Activated gamma-delta T cell treated with Interleukin-2 at 50 U/mL for 16 hours (primary cell): ENCODE measurements around the gene LSM7.

Experiments used
- DNase-seq: peaks from one replicate; pipeline ENCODE4 v3.0.0-alpha.2; 2020

The LSM7 gene

DNA sequence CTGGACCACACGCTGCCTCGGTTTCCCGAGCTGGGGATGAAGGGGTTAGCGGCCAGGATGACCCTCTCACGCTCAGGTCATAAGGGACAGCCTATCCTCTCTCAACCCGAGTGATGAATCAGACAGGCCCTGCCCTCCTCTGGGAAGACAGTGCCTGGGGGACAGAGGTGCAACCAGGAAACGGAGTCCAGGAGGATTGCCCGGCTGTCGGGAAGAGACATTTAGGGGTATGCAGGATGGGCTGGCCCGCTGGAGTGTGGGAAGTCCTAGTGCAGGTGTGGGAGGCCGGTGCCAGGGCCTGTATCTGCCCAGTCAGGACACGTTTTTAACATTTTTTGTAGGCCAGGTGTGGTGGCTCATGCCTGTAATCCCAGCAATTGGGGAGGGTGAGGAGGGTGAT lies 8.3 kb downstream of the LSM7 start:
- no peak for DNase-seq

DNA sequence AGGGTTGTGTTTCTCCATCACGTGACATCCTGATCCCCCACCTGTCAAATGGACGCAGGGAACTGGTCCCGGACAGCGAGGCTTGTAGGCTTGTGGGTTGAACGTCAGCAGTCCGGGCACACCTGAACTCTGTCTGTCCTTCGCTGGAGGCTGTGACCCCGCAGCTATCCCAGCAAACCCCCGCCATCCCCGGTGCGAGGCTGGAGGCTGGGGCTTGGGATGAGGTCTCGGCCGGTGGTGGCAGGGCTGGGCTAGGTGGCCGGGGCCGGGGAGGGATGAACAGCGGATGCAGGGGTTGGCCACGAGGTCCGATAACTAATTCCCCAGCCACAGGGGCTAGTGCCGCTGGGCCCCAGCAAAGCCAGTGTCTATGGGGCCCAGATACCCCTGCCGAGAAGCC lies 8.8 kb downstream of the LSM7 start:
- DNase-seq: no peak

DNA sequence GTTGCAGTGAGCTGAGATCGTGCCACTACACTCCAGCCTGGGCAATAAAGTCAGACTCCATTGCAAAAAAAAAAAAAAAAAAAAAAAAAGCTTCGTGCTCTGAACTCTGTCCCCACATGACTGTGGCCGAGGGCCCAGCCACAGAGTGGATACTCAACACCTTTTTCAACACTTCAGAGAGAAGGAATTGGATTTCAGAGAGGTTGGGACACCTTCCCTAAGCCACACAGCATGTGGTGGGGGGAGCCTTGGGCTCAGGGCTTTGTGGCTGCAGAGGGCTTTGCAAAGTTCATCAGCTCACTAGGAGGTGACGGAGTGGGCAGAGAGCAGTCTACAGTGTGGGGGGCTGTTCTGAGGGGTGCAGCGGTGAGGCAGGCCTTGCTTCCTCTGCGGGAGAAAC lies 9.5 kb downstream of the LSM7 start:
- DNase-seq: no peak

DNA sequence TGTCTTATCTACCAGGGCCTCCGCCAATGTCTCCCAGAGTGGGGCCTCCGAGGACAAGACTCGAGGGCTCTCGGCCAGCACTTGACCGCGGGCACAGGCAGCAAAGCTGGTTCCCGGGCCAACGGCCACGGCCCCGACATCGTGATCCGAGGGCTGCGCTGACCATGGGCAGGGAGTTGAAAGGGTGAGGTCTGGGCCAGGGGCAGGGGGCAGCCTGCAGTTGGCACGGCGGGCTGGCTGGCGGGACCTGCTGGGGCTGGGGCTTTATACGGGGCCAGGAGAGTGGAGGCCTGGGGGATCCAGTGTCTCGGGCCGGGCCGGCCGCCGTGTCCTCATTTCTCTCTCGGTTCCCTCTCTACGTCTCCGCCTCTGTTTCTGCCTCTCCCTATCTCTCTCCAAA lies 10.6 kb downstream of the LSM7 start:
- DNase-seq: no peak

DNA sequence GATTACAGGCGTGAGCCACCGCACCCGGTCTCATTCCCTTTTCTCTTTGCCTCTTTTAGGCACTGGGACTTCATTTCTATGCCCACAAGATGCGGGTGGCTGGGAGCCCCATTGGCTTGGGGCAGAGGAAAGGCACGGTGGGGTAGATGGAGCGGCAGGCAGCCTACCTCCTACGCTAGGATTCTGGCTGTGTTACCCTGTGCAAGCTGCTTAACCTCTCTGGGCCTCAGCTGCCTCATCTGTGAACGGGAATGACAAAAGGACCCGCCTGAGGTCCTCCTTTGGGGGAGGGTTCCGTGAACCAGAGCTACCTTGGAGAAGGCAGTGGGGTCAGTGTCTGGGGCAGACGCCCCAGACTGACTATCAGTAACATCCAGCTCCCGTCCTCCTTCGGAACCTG lies 11.1 kb downstream of the LSM7 start:
- DNase-seq: no peak

DNA sequence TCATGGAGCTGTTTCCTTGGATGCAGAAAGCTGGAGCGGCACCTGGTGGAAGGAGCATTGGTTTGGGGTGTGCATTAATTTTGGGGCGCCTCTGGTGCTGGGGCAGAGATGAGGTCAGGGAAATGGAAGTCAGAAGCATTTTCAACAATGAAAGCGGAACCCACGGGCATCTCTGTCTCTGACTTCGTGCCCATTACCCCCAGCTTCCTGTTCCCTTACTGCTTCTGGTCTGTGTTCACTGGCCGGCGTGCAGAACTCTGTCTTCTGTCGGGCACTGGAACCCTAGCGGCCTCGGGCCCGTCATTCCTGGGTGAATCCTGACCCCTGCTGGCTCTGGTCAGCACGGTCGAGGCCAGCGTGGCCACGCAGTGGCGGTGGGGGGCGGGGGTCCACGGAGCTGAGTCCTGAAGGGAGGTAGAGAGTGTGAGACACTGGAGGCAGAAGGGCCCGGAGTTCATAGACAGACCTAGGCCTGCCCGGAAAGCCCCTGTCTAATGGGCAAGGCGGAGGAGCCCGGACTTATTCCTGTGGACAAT lies 12.5 kb downstream of the LSM7 start:
- peak; percentile 38 for DNase-seq

DNA sequence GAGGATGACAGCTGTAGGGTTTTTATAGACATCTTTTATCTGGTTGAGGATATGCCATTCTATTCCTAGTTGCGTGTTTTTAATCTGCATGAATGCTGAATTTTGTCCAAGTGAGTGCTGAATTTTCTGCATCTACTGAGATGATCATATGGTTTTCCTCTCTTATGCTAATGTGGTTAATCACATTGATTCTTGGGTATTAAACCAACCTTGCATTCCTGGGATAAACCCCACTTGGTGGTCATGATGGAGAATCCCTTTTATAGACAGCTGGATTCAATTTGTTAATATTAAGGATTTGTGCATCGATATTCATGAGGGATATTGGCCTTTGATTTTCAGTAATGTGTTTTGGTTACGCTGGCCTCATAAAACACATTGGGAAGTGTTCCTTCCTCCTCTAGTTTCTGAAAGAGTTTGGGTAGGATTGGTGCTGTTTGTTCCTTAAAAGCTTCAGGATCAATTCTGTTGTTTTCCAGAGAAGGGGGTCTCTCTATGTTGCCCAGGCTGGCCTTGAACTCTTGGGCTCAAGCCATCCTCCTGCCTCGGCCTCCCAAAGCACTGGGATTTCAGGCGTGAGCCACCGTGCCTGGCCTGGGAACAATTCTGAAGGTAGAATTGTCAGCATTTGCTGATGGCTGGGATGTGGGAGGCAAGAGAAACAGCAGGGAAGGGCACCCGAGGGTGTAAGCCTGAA lies 13.1 kb downstream of the LSM7 start:
- no peak for DNase-seq

DNA sequence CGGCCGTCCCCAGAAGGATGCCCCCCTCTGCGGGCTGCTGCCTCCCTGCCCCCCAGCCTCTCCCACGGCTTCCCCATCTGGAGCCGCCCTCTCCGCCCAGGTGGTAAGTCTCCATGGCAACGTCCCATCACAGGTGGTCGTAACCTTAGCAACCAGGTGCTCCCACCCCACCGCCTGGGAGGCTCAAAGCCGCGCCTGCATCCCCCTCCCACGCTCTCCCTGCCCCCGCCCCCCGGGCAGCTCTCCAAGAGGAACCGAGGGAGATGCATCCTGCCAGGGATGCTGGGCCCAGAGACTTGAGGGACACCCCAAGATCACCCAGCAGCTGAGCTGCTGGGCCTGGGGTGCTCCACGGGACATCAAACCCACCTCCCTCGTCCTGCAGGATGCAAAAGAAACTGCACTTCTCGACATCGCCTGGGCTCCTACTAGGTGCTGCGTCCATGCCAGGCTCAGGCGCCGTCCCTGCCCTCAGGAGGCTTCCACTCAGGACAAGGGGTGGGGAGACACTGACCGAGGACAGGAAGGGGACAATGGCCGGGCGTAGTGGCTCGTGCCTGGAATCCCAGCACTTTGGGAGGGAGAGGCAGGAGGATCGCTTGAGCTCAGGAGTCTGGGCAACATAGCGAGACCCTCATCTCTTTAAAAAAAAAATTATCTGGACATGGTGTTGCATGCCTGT lies 15.4 kb downstream of the LSM7 start:
- DNase-seq: no peak

DNA sequence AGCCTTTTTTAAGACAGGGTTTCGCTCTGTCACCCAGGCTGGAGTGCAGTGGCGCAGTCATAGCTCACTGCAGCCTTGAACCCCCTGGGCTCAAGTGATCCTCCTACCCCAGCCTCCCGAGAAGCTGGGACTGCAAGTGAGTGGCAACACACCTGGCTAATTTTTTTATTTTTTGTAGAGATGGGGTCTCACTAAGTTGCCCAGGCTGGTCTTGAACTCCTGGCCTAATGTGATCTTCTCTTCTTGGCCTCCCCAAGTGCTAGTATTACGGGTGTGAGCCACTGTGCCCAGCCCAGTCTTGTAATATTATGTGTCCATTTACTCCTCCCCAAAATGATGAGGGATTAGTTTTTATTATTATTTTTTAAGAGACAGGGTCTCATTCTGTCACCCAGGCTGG lies 17.3 kb downstream of the LSM7 start:
- DNase-seq: no peak

DNA sequence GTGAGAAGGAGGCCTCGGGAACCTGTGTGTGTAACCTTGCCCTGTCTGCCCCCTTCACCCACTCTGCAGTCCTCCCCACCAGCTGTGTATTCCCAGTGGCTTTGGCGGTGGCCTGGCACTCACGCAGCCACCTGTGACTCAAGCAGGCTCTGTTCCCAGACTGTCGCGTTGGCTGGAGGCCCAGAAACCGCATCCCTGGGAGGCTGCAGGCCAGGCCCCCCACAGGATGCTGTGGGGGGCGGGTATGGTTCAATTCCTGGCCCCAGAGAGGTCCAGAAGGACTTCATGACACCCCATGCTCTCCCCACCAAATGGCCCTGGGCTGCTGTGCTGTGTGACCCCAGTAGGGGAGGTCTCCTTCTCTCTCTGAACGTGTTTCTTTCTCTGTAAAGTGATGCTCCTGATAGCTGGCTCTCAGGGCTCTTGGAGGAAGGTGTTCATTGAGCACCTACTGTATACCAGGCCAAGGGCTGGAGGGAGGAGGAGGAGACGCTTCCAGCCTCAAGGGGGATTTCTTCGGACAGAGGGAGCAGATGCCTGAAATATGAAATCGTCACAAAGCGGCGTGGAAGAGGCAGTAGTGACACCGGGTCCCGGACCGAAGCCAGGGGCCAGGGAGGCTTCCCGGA lies 18.5 kb downstream of the LSM7 start:
- no peak for DNase-seq

DNA sequence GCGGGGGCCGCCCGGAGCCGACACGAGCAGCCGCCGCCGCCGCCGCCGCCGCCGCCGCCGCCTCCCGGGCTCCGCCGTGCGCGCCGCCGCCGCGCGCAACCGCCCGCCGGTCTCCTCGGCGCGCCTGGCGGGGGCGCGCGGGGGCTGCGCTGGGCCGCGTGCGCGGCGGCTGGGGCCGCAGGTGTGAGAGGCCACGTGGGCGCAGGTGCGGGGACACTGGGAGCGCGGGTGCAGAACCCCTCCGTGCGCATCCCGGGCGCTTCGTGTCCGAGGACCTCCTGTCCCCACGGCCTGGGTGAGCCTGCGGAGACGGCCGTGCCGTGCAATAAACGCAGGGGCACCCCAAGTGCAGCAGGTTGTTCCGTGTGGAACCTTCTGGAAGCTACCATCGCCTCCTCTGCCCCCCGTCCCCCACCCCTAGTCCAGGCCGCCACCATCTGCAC lies 20.3 kb downstream of the LSM7 start, which contains the start of gene LINGO3:
Gene LINGO3 (minus strand): TSS at position 41 of the 443 bp plus-strand sequence. CDS start 16,378 bp downstream, outside the sequence.
- no peak for DNase-seq

DNA sequence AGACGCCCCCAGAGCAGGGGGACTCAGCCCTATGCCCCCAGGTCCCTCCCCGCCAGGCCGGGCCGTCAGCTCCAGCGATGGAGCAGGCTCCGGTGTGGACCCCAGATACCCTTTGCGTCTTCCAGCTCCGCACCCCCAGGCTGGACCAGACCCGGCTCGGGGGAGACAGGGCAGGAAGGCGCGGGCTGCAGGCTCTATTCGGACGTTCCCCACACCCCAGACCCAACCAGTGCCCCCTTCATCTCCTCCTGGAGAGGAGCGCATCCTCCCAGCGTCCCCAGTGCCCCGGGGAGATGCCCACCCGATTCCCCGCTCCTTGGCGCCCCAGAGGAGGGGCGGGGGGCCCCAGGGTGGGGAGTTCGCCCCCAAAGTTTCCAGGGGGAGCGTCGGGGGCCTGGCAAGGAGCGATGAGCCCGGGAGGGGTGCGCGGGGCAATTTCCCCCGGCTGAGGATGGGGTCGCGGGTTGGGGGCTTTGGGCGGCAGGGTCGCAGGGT lies 20.8 kb downstream of the LSM7 start:
- no peak for DNase-seq

DNA sequence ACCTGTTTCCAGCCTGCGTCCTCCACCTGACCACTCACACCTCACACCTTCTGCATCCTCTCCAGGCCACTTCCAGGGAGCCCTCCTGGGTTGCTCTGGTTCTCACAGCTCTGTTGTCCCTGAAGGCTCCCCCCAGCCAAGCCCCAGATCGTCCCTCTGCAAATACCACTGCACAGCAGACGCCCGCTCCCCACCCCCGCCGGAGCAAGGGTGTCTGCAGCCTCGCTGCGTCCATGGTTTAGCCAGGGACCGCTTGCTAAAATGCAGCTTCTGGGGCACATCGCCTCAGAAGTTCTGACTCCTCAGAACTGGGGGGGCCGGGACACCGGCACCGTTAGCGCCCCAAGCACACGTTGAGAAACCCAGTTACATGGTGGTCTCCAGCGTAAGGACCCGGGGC lies 21.4 kb downstream of the LSM7 start:
- no peak for DNase-seq

DNA sequence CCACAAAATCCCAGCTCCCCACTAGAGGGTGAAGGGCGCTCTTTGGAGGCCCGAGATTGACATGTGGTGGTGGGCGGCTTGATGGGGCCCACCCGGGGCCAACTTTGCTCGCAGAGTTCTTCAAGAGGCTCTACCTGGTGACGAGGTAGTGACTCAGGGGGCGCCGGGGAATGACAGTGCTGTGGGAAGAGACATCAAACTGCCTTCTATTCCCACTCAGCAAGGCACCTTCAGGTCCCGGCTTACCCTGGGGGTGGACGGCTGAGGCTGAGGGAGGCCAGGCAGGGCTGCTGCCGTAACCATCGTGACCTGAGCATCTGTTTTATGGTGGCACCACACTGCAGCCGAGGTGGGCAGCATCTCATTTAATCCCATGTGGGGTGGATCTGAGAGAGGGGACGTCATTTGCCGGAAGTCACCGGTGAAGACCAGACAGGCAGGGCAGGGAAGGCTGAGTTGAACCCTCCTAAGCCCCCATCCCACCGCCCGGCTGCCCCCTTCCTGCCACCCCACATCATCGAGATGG lies 22.0 kb downstream of the LSM7 start:
- DNase-seq: no peak

DNA sequence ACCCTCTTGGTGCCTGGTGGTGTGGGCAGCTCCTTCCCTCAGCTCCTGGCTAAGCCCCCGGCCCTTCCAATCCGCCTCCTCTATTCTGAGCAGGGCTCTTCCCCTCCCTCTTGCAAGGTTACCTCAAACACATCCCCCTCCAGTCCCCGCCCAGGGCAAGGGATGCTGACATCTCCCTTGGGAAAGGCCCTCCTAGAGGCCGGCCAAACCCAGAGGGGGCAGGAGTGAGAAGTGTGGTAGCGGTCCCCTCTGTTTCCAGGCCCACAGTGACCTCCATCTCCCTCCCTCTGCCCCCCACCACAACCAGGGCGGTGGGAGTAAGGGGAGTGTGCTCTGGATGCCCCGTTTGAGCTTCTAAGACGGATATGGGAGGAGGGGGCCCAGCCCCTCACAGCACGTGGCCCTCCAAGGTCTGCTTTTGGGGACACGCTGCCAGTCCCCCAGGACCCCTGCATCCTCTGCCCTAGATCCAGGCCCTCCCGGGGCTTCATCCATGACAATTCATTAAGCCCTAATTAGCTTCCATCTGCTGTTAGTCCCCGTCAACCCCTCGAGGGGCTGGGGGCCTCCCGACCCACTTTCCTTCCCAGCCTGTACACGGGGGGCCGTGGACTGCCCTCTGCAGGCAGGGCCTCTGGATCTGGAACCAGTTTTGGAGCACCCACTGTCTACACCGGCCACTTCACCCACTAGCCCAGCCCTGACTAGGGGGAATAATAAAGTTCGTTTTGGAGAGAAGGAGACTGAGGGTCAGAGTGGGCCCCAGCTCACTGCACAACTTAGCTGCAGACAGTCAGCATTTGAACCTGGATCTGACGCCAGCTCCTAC lies 22.7 kb downstream of the LSM7 start:
- DNase-seq: no peak

DNA sequence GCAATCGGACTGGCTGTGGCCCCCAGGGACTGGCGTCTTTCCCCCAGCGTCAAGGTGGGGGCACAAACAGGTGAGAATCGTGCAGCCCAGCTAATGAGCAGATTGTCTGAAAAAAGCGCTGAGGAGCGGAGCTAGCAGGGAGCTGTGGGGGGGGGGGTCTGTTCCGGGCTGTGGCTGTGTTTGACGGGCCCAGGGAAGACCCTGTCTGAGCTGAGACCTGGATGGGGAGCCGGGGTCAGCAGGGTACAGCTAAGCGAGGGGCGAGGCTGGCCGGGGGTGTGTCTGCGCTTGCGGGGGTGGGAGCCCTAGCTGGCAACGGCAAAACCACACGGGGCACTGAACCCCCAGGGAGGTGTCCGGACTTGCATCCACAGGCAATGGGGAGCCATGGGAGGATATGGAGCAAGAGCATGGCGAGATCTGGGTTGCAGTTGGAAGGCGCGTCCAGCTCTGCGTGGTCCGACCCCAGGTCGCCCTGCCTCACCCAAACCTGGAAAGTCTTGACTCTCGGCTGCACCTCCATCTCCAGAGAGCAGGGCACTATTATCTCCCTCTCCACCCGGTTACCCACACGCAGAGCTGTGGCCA lies 25.1 kb downstream of the LSM7 start:
- no peak for DNase-seq

DNA sequence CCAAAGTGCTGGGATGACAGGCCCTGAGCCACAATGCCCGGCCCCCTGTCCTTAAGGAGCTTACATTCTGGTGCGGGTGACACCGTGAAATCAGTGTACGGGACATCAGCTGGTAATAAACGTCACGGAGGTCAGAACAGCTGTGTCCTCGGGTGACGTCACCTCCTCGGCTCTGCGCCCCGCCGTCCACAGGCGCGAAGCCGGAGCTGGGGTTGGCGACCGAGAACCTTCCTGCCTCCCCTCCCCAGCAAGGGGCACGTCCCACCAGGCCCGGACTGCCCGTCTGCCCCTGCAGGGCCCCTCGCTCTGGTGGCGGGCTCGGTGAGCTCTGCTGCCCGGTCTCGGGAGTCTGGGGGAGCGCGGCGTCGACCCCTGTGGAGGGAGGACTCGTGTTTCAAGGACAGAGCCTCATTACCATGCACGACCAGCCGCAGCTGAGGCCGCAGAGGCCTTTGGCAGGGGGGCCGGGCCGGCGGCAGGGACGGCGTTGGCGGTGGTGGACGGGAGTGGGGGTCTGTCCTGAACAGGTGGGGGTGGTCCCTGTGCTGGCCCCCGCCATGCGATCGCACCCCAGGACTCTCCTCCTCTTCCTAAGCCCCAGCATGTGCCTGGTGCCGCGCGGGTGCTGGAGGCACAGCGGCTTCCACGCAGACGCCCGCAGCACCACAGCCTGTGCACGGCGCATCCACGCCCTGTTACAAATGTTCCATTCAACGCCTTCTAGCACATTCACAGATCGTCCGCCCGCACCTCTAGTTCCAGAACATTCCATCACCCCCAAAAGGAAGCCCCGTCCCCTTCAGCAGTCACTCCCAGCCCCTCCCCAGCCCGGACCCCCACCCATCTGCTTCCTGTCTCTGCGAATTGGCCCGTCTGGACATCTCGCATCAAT lies 25.8 kb downstream of the LSM7 start:
- DNase-seq: no peak

DNA sequence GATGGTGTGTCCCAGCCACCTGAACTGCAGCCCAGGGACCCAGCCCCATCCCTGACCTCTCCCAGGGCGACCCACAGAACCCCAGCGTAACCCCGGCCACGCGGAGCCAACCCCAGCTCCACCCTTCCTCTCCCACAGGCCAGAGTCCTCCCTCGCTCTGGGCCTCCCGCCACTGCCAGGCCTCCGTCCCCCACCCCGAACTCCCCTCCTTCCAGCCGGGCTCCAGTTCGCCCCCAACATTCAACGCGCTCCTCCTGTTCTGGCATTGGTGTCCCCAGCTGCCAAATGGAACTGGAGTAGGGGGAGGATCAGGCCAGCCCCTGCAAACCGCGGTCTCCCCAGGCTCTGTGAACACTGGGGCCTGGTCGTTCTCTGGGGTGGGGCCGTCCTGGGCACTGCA lies 27.9 kb downstream of the LSM7 start:
- DNase-seq: no peak

DNA sequence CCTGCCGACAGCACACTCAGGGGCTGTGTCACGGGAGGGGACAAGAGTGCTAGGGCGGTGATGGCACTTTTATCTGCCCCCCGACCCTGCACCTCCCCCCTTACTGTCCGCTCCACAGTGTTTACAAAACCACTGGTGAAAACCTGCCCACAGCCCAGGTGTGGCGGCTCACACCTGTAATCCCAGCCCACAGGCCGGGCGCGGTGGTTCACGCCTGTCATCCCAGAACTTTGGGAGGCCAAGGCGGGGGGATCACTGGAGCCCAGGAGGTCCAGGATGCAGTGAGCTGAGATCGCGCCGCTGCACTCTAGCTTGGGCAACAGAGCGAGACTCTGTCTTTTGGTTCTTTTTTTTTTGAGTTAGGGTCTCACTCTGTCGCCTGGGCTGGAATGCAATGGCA lies 32.2 kb downstream of the LSM7 start:
- DNase-seq: no peak

DNA sequence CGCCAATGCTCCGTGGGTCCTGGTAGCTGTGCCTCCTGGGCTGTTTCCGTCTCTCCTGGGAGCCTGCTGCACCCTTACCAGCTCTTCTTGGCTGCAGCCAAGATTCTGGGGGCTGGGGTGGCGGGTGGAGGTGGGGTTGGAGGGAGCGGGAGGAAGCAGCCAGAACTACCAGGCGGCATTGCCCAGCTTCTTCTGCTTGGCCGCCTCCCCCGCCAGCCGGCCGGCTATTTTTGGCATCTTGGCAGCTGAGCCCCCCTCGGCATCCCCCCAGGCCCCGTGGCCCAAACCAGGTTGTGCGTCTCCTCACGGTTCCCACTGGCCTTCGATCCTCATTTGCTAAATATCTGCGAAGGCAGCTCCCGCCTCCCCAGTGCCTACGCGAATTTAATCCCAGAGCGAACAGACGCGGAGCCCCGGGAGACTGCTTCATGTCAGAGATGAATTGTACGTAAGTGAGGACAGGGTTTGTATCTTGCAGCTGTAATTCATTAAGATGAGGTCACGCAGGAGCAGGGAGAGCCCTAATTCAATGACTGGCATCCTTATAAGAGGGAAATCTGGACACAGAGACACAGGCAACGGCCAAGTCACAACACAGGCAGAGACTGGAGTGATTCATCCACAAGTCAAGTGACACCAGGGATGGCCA lies 33.6 kb downstream of the LSM7 start:
- no peak for DNase-seq
